HuH-7 (cell line): Measurements from ENCODE around the gene CLIP3.
"Not testable (repeated sequence)": the region's sequence is repeated elsewhere in the genome, so short reads cannot be mapped to it uniquely, and the experiment has no call there.

Experiments
- DNase-seq: peaks from one replicate; pipeline ENCODE4 v3.0.0; 2011; ENCODE audit warnings: low spot score

CLIP3 gene

DNA sequence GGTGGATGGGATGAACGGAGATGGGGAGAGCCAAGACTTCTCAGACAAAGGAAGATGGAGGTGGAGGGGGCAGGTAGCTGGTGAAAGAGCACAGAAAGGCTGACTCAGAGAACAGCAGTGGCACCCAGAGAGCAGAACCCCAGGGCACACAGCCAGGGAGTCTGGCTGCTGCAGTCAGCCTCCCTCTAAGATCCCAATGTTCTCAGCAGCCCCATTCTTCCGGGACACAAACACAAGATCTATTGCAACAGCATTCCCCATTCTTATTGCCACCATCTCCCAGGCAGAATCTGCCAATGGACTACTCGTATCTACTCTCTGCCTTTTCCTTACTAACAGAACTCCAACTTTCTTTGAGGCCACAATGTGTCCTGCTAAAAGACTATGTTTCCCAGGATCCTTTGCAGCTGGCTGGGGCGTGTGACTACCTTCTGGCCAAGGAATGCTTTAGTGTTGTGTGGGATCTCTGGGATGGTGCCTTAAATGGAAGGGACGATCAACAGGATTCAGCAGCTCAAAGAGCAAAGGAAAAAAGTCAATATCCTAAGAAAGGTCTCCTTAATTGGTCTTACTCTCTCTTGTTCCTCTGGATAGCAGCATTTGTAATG, 13.9 kb upstream of the CLIP3 start:
- no peak for DNase-seq

DNA sequence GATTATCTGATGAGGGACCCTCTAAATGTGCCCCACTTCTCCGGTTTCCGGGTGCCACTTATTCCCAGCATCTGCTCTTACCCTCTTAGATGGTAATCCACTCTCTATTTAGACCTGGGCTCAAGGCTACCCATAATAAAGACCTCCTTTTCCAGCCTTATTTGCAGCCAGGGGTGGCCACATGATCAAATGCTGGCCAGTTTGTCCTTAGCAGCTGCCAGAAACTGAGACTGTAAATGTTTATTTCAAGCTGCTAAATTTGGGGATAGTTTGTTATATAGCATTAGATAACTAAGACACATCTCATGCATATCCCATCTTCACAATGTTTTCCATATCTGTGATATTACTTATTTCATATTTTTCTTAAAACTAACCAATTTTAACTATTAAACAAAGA, 11.3 kb upstream of the CLIP3 start:
- no peak for DNase-seq

DNA sequence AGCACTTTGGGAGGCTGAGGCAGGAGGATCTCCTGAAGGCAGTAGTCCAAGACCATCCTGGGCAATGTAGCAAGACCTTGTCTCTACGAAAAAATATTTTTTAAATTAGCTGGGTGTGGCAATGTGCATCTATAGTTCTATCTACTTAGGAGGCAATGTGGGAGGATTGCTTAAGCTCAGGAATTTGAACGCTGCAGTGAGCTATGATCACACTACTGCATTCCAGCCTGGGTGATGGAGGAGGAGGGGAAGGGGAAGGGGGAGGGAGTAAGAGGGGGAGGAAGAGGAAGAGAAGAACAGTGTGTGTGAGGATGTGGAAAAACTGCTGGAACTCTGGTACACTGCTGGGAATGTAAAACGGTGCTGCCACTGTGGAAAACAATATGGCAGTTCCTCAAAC, 9.2 kb upstream of the CLIP3 start:
- peak; percentile 52 for DNase-seq

DNA sequence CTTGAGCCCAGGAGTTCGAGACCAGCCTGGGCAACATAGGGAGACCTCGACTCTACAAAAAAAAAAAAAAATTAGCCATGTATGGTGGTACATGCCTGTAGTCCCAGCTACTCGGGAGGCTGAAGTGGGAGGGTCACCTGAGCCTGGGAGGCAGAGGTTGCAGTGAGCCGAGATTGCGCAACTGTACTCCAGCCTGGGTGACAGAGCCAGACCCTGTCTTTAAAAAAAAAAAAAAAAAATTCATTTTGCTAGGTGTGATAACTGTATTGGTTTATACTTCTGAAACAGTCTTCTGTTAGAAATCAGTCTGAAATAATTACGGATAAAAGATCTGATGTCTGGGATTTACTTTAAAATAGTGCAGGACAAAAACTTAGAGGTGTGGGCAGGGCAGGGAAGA, 8.4 kb upstream of the CLIP3 start:
- not testable (repeated sequence) for DNase-seq

DNA sequence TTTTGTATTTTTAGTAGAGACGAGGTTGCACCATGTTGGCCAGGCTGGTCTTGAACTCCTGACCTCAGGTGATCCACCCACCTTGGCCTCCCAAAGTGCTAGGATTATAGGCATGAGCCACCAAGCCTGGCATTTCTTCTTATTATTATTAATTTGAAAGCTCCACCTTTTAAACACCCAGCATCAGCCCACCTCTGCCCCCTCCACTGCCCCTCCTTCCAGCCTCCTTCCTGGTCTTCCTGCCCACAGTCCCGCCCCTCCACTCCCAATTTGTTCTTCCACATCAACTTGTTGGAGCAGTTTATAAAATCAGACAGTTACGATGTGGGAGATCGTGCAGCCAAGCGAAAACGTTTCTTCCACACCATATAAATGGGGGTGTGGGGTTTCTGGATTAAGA, 7.8 kb upstream of the CLIP3 start:
- DNase-seq, result no peak

DNA sequence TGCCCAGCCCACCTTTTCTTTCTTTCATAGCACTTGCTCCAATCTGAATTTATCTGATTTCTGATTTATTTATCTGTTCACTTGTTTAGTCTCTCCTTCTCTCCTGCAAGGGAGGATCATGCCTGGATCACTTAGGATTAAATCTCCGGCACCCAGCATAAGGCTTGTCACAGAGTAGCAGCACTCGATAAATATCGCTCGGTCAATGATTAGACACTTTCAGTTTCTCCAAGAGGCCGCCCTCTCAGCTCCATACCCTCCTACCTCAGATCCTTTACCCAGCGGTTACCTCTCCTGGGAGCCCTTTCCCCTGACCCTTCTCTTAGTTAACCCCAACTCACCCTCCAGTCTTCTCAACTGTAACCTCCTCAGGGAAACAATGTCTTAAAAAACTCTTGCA, 1.4 kb downstream of the CLIP3 start:
- no peak for DNase-seq

DNA sequence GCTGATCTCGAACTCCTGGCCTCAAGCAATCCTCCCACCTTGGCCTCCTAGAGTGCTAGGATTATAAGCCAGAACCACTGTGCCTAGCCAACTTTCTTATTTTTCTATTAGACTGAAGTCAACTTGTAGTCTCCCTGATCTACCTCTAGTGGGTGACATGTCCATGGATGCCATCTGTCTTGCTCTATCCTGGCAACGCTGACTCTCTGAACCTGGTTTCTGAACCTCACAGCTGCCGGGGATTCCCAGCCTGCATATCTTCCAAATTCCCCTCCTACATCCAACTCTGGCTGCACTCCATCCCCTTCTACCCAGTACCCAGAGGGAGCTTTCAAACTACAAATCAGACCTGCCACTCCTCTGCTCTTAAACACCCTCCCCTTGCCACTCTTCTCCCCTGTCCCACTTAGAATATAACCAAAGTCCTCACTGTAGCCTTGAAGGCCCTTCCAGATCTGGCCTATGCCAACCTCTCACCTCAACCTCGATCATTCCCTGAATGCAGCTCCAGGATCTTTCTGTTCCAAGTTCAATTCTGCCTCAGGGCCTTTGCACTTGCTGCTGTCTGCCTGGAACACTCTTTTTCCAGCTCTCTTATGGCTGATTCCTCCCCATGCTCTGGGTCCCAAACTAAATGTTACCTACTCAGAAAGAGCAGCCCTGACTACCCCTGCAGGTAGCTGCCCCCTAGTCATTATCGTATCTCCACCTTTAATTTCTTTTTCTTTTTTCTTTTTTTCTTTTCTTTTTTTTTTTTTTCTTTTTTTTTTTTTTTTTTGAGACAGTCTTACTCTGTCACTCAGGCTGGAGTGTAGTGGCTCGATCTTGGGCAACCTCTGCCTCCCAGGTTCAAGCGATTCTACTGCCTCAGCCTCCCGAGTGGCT, 2.2 kb downstream of the CLIP3 start:
- DNase-seq, result no peak

DNA sequence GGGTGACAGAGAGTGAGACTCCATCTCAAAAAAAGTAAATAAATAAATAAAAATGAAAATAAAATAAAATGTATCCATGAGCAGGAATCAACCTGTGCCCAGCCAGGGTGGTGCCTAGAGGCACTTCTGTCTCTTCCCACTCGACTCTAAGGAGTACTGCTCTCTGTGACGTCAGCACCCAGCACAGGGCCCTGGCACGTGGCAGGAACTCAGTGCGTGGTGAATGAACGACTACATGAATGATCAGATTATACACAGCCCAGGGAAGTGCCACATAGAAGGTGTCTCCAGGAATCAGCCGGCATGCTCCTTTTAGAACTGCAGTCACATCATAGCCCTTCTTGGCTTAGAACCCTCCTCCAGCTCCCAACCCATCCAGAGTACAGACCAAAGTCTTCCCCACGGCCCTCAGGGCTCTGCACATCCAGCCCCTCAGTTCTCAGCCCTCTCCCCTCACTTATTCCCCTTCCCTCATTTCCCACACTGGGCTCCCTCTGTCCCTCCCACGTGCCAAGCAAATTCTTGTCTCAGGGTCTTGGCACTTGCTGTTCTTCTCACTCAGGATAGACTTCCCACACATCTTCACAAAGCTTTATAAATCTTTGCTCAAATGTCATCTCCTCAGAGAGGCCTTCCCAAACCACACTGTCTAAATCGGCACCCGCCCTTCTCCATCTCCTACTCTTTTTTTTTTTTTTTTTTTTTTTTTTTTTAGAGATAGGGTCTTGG, 4.2 kb downstream of the CLIP3 start:
- DNase-seq, result no peak

DNA sequence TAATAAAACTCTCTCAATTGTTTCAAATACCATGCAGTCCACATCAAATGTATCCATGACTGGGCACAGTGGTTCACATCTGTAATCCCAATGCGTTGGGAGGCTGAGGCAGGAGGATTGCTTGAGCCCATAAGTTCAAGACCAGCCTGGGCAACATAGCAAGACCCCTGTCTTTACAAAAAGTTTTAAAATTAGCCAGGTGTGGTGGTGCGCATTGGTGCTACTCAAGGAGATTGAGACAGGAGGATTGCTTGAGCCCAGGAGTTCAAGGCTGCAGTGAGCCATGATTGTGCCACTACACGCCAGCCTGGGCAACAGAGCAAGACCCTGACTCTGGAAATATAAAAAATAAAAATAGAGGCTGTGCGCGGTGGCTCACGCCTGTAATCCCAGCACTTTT, 5.0 kb downstream of the CLIP3 start:
- DNase-seq, result no peak

DNA sequence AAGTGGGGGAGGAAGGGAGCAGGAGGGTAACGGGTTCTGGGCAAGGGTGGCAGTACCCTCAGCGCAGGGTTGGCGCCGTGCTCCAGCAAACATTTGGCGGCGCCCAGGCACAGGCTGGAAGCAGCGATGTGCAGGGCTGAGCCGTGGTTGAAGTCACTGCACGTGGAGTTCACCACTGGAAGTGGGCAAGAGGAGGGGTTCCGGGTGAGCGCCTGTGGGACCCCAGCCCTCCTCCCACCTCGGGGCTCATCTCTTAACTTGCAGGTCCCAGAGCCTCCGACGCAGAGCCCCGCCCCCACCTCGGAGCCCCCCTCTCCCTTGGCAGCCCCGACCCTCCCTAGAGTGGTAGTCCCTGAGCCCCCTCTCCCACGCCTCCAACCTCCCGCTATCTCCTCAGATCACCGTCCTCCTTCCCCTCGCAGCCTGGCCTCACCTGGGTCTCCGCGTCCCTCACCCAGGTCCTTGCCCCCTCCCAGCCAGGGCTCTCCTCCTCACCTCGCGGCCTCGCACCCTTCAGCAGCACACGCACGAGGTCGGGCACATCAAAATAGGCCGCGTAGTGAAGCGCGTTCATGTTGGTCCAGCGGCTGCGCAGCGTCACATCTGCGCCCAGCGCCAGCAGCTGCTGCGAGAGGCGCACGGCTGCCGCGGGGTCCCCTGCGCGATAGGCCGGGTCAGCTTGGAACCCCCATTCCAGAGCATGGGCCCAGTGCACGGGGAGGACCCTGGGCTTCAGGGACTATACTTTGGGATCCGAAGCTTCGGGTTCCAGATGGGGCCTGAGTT, 6.4 kb downstream of the CLIP3 start:
- no peak for DNase-seq

DNA sequence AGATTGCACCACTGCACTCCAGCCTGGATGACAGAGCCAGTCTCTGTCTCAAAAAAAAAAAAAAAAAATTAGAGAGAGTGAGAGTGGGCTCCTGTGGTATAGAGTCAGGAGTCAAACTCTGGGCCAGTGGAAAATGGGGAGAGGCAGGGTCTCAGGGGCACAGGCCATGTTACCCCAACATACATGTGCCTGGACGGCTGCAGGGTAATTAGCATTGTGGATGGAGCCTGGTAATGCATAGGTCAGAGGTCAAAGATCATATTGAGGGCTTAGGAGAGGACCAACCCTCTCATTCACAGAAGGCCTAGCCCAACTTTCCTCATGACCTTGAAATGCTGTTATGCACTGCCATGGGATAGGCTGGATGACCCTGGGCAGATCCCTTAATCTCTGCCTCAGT, 7.1 kb downstream of the CLIP3 start:
- DNase-seq, result no peak

DNA sequence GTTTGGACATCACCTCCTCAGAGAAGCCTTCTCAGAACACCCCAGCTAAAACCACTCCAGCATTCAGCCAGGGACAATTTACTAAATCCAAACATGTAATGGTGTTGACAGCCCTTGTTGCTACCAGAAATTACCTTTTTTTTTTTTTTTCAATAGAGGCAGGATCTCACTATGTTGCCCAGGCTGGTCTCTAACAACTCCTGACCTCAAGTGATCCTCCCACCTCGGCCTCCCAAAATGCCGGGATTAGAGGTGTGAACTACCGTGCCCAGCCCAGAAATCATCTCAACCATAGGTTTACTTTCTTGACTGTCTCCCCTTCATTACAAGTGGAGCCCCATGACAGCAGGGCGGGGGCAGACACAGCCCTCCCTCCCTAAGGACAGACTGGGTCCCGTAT, 9.2 kb downstream of the CLIP3 start:
- DNase-seq, result no peak

DNA sequence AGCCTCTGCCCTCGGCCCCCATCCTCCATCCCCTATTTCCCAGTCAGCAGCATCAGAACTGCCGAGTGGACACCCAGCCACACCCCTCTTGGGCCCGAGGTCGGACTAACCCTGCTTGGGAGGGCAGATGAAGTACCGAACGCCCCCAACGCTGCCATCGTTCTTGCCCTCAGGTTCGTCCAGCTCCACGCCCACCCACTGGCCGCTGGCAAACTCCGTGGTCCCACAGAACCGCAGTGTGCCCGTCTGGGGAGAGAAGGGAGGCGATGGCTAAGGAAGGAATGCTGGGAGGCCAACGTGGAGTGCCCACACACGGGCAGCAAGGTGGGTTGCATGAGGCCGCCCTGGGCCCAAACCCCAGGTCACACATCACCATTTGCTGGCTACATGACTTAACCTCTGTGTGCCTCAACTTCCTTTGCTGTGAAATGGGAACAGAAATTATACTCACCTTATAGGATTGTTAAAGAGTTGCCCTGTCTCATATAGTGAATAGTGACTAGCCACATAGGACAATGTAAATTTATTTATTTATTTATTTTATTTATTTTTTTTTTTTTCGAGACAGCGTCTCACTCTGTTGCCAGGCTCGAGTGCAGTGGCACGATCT, 13.5 kb downstream of the CLIP3 start:
- DNase-seq, result no peak

DNA sequence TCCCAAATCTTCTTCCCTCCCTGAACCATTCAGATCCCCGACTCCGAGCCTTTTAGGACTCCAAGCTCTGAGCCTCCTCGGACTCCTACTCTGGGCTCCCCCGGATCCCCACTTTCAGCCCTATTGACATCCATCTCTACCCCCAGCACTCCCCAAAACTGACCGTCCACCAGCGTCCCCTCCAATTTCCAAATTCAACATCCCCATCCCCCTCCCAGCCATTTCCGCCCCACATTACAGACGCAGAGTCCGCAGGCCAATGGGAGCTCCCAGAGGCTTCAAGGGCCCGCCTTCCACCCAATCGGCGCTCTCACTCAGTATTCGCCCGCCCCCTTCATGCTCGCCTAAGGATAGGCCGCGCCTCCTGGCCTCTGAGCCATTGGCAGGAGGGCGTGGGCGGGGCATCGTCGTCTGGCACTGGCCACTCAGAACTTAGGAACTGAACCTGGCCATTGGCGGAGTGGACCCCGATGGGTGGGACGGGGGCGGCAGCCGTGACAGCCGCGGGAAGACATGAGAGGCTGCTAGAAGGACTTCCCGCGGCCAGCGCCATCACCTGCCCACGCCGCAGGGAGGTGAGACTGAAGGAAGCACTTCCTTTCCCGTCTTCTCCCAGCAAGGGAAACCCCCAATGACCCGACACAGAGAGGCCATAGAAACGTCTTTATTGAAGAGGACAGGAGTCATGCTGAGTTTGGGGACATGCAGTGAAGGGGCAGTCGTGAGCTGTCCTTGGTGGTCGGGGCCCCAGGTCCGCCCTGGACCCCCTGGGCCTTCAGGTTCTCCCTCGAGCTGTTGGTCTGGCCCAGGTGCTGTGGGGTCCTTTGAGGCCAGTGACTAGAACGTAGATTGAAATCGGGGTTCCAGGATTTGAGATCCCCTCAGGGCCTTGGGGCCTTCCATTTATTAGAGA, 18.4 kb downstream of the CLIP3 start, which contains the start of gene ALKBH6:
Gene ALKBH6, minus strand, starts transcription at position 202 of the 913 bp plus-strand sequence. CDS start 816 bp downstream, outside the sequence.
- peak; percentile 100 for DNase-seq

DNA sequence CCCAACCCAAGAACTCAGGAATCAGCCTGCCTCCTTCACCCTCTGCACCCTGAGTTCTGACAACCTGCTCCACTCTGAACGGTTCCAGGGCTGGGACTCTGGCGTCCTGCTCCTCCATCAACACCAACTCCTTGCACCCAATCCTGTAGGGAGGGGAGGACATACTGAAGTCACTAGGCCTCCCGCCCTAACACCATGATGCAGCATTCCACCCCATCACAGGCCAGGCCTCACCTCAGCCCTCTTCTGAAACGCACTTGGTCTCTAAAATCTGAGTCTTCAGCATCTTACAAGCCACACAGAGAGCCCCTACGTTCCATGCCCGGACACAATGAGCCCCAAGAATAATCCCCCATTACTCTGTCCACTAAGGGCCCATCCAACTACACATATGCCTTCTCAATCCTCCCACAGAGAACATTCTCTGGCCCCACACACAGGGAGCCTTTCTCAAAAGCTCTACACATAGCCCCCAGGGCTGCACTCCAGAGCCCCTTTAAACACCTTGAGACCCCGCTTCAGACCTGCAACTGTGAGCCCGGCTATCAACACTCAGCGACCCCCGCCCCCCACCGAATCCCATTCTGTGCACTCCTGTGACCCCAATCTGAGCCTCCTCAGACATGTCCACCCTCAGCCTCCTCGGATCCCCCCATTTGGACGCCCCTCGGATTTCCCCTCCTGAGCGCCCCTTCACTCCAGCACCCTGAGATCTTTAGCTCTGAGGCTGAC, 19.2 kb downstream of the CLIP3 start:
- DNase-seq, result no peak

DNA sequence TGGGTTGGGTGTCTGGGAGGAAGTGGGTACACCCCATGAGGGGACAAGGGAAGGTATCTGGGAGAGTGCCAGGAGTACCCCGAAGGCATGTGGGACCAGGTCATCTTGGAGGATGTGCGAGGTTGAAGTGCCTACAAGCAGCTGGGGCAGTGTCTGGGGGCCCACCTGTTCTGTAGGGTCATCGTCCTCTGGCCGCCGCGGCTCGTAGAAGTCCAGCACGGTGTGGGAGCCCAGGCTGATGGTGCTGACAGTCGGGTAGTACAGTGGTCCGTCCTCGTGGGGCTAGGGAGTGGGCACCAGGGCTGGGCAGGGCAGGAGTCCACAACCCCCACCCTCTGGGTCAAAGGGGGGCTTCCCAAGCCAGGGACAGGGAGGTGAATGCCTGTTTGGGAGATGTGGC, 22.3 kb downstream of the CLIP3 start:
- no peak for DNase-seq

DNA sequence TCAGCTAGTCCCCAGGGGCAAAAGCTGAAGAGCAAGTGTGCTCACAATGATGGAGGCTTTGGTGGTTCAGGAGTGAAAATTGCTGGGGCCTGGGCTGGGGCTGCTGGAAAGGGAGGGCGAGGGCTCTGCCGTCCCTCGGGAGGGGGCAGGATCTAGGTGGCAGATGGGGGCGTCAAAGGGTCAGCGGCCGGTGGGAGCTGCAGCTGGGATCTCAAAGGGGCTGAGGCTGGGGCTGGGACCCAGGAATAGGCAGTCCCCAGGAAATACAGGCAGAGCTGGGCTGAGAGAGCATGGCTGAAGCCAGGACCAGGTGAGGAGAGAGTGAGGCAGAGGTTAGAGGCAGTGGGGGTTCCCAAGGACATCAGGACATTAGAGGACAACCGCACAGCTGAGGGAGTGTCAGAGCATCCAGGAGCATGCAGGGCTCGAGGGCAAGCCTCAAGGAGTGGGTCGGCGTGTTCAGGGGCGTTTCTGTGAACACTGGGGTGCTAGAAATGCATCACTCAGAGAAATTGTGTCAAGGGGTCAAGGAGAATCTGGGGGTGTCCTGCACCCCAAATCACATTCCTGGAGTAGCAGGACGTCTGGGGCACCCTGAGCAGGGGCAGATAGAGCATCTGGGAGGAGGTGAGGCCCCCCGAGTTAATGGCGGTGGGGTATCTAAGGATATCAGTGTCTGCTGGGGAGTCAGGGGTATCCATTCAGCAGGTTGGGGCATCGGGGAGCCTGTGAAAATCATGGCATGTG, 22.9 kb downstream of the CLIP3 start:
- no peak for DNase-seq

DNA sequence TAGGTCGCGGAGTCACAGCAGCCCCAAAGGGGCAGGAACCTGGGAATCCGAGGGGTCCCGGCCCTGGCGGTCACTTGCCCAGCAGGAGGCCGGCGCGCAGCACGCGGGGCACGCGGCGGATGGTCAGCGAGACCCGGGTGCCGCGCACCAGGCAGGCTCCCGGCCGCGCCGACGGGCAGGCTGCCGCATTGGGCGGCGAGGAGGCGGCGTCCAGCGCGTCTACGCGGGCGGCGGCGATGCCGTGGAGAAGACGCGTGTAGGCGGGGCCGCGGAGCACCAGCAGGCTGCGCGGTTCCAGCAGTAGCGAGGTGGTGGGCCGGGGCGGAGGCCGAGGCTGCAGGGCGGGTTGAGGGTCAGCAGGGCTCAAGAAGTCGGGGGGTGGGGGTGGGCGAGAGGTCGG, 23.5 kb downstream of the CLIP3 start:
- DNase-seq, result no peak

DNA sequence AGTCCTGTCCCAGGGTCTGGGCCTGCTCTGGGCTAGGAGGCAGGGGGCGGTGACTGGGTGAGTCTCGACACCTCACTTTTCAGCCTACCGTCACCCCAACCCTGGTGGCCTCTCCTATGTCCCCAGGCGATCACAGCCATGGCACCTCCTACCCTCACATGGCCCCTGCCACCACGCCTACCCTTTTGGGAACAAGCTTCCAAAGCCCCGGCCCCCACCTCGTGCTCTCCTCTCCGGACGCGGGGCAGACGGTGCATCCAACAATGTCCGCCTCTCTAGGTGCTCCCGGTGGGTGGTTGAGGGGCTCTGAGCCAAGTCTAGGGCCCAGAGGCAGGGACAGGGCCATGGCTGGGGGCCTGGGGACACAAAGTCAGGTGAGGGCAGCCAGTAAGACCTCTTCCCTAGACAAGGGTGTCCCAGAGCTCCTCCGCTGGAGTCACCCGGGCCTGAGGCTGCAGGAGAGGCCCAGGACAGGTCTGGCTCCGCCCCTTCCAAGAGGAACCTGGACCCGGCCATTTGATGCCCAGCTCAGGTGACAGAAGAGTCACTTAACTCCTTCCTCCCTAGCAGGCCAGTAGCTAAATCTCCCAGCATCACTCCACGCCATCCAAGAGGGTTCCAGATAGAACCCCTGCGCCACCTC, 24.2 kb downstream of the CLIP3 start, which contains the start of gene SYNE4:
Gene SYNE4, minus strand, starts transcription at position 478 of the 643 bp plus-strand sequence. Its CDS starts 132 bp downstream, at position 346.
- DNase-seq, result peak; percentile 71
